Inflammatory macrophage treated with lipopolysaccharide for 1 hour (primary cell): ENCODE measurements around the gene NDUFAF5.

Experiments used
- DNase-seq, 2 donors: peaks; one replicate each; pipeline ENCODE4 v3.0.0-alpha.2; 2020 to 2022

The NDUFAF5 gene

GRCh38 chr20:13825465-13825864 lies 40.6 kb downstream of the NDUFAF5 start:
- no peak for DNase-seq

- no peak for DNase-seq
Observed at GRCh38 chr20:13831476-13831875, 46.6 kb downstream of the NDUFAF5 start.

GRCh38 chr20:13838664-13839063 lies 53.8 kb downstream of the NDUFAF5 start:
- no peak for DNase-seq

- no peak for DNase-seq
Observed at GRCh38 chr20:13839421-13840092, 54.7 kb downstream of the NDUFAF5 start.

GRCh38 chr20:13840093-13840465 lies 55.3 kb downstream of the NDUFAF5 start:
- DNase-seq, result no peak

- no peak for DNase-seq
Observed at GRCh38 chr20:13841206-13841605, 56.4 kb downstream of the NDUFAF5 start.

GRCh38 chr20:13844296-13844695 lies 59.5 kb downstream of the NDUFAF5 start:
- no peak for DNase-seq

- no peak for DNase-seq
Observed at GRCh38 chr20:13851279-13851678, 66.5 kb downstream of the NDUFAF5 start.

GRCh38 chr20:13852306-13852705 lies 67.5 kb downstream of the NDUFAF5 start:
- no peak for DNase-seq

GRCh38 chr20:13855613-13856012 lies 70.8 kb downstream of the NDUFAF5 start:
- DNase-seq, result no peak

- DNase-seq, result no peak
Observed at GRCh38 chr20:13856354-13856753, 71.5 kb downstream of the NDUFAF5 start.

GRCh38 chr20:13857304-13857703 lies 72.5 kb downstream of the NDUFAF5 start:
- DNase-seq, result no peak

- DNase-seq, result no peak
Observed at GRCh38 chr20:13857961-13858360, 73.1 kb downstream of the NDUFAF5 start.

GRCh38 chr20:13858439-13858838 lies 73.6 kb downstream of the NDUFAF5 start:
- DNase-seq, result peak in 1 of 2 donors; percentile 33

- DNase-seq, result no peak
Observed at GRCh38 chr20:13858871-13859270, 74.0 kb downstream of the NDUFAF5 start.

- peak; percentile 17 to 24 for DNase-seq
Observed at GRCh38 chr20:13862245-13862644, 77.4 kb downstream of the NDUFAF5 start.

GRCh38 chr20:13863244-13863643 lies 78.4 kb downstream of the NDUFAF5 start:
- peak; percentile 27 to 76 for DNase-seq

GRCh38 chr20:13865156-13865555 lies 80.3 kb downstream of the NDUFAF5 start:
- DNase-seq, result no peak

- DNase-seq, result peak; percentile 37 to 40
Observed at GRCh38 chr20:13865791-13866351, 81.0 kb downstream of the NDUFAF5 start.

GRCh38 chr20:13868331-13868730 lies 83.5 kb downstream of the NDUFAF5 start:
- peak; percentile 71 to 87 for DNase-seq

GRCh38 chr20:13870170-13870748 lies 85.4 kb downstream of the NDUFAF5 start:
- peak; percentile 18 to 28 for DNase-seq
